ENCODE measurements around the gene LRG1. TPM values are rescaled to one million over a fixed set of nuclear protein-coding genes. Genes with fewer than 3 reads are reported as not detected.

The LRG1 gene
- polyA plus RNA-seq, 1 donor (not counting 4 experiments of a cell fraction or from before 2014, with no cell fraction given), result 1.2 TPM

DNA sequence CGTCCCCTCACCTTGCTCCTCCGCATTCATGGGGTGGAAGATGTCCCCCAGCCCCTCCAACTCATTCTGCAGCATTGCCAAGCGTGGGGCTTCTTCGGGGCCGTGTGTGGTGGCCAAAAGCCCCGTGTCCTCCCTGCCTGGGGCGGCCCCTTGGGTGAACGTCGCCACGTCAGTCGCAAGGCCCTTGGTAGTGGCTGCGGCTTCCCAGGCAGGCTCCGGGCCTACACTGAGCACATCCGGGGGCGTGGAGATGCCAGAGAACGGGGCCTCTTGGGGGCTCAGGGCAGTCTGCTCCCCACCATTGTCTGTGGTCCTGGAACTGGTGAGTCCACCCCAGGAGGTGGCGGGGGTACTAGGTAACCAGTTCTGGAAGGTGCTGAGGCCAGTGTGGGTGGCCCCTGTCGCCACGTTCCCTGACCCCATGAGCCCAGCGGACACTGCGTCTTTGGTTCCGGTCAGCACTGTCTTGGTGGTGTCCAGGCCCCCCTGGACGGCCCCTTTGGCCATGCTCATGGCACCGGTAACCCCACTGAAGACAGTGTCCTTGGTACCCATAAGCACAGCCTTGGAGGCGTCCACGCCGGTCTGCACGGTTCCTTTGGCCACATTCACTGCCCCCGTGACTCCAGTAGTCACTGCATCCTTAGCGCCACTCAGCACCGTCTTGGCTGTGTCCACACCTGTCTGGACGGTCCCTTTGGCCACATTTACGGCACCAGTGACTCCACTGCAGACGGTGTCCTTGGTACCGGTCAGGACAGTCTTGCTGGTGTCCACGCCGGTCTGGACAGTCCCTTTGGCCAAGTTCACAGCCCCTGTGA, 29.2 kb downstream of the LRG1 start:
- Histone ChIP-seq H3K4me2 (ENCODE audit: control insufficient read depth, extremely low read depth, insufficient read depth, low read depth, low read length) (no peak overlapping the region), H3K27ac (ENCODE audit: control insufficient read depth, insufficient read depth, low read length) (no peak overlapping the region), H3K27me3 (ENCODE audit: control insufficient read depth, extremely low read depth, insufficient read depth, low read length) (no peaks in the 10 kb centered on the region), H4K20me1 (ENCODE audit: control insufficient read depth, extremely low read depth, insufficient read depth, low read length) (no peaks in the 10 kb centered on the region), H3K9me1 (ENCODE audit: control insufficient read depth, extremely low read depth, insufficient read depth, low read length) (peaks cover 2% of the 10 kb centered on the region), H3K36me3 (ENCODE audit: control insufficient read depth in 2 of 2, extremely low read depth in 1 of 2, insufficient read depth in 2 of 2, low read length in 2 of 2) (peaks cover 0 to 2% of the 10 kb centered on the region in 2 experiments), H3K4me1 (ENCODE audit: control insufficient read depth, extremely low read depth, insufficient read depth, low read length) (peaks cover 8% of the 10 kb centered on the region), H3K9me3 (ENCODE audit: control insufficient read depth, low read depth, low read length) (no peaks in the 10 kb centered on the region), H3K9ac (ENCODE audit: control insufficient read depth, extremely low read depth, insufficient read depth, low read length) (no peak overlapping the region), H2AFZ (ENCODE audit: control insufficient read depth, low read length) (no peak overlapping the region), H3K4me3 (ENCODE audit: control insufficient read depth in 2 of 3, extremely low read depth in 1 of 3, insufficient read depth in 2 of 3, low read depth in 1 of 3, low read length in 3 of 3) (no peak overlapping the region), H3K79me2 (ENCODE audit: control insufficient read depth, insufficient read depth, low read length) (no peaks in the 10 kb centered on the region)
- DNase-seq (ENCODE audit: low read depth, low spot score) (no peak), FAIRE-seq (no peak)
- no peak for TF ChIP-seq EZH2 (IDR thresholded peaks at IDR 0.05; ENCODE audit: low read length)
- TF ChIP-seq, protein P1, sequence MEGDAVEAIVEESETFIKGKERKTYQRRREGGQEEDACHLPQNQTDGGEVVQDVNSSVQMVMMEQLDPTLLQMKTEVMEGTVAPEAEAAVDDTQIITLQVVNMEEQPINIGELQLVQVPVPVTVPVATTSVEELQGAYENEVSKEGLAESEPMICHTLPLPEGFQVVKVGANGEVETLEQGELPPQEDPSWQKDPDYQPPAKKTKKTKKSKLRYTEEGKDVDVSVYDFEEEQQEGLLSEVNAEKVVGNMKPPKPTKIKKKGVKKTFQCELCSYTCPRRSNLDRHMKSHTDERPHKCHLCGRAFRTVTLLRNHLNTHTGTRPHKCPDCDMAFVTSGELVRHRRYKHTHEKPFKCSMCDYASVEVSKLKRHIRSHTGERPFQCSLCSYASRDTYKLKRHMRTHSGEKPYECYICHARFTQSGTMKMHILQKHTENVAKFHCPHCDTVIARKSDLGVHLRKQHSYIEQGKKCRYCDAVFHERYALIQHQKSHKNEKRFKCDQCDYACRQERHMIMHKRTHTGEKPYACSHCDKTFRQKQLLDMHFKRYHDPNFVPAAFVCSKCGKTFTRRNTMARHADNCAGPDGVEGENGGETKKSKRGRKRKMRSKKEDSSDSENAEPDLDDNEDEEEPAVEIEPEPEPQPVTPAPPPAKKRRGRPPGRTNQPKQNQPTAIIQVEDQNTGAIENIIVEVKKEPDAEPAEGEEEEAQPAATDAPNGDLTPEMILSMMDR (optimal IDR thresholded peaks at IDR 0.05 in 1 of 3, IDR thresholded peaks at IDR 0.05 in 1 of 3, conservative IDR thresholded peaks at IDR 0.05 in 1 of 3; ENCODE audit: extremely low read depth in 1 of 3, insufficient read depth in 2 of 3, low read length in 3 of 3), result no peak
- dilution Hi-C loops (cut with MboI; ENCODE audit: extremely low pct_ligation_motif_present, low sequenced_read_pairs), result no loop called here

DNA sequence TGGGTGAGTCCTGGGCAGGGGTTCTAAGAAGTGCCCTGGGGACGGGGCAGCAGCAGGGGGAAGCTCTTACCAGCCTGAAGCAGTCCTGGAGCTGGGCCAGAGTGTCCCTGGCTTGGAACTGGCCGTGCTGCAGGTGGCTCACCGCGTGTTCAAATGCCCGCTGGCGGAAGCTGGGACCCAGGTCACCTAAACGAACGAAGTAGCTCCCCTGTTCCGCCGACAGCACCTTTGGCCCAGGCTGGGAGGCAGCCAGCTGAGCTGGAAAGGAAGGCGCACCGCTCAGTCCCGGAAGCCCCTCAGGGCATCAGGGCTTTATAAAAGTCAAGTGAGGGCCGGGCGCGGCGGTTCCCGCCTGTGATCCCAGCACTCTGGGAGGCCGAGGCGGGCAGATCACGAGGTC, 31.1 kb downstream of the LRG1 start:
- H2AFZ ChIP-seq (ENCODE audit: control insufficient read depth, low read length), result no peak overlapping the region
- no peak overlapping the region for H3K4me2 ChIP-seq (ENCODE audit: control insufficient read depth, extremely low read depth, insufficient read depth, low read depth, low read length)
- DNase-seq (ENCODE audit: low read depth, low spot score) (no peak), FAIRE-seq (no peak)
- H3K27ac ChIP-seq (ENCODE audit: control insufficient read depth, insufficient read depth, low read length), result no peak overlapping the region
- H3K4me3 ChIP-seq (ENCODE audit: control insufficient read depth in 2 of 3, extremely low read depth in 1 of 3, insufficient read depth in 2 of 3, low read depth in 1 of 3, low read length in 3 of 3), result no peak overlapping the region
- no peaks in the 10 kb centered on the region for H3K9me3 ChIP-seq (ENCODE audit: control insufficient read depth, low read depth, low read length)
- H3K4me1 ChIP-seq (ENCODE audit: control insufficient read depth, extremely low read depth, insufficient read depth, low read length), result peaks cover 8% of the 10 kb centered on the region
- dilution Hi-C loops (cut with MboI; ENCODE audit: extremely low pct_ligation_motif_present, low sequenced_read_pairs), result no loop called here
- H3K79me2 ChIP-seq (ENCODE audit: control insufficient read depth, insufficient read depth, low read length), result no peaks in the 10 kb centered on the region
- no peaks in the 10 kb centered on the region for H3K27me3 ChIP-seq (ENCODE audit: control insufficient read depth, extremely low read depth, insufficient read depth, low read length)
- TF ChIP-seq, protein P1 (optimal IDR thresholded peaks at IDR 0.05 in 1 of 3, IDR thresholded peaks at IDR 0.05 in 1 of 3, conservative IDR thresholded peaks at IDR 0.05 in 1 of 3; ENCODE audit: extremely low read depth in 1 of 3, insufficient read depth in 2 of 3, low read length in 3 of 3), result no peak
- no peak for TF ChIP-seq EZH2 (IDR thresholded peaks at IDR 0.05; ENCODE audit: low read length)
- no peaks in the 10 kb centered on the region for H4K20me1 ChIP-seq (ENCODE audit: control insufficient read depth, extremely low read depth, insufficient read depth, low read length)
- no peak overlapping the region for H3K9ac ChIP-seq (ENCODE audit: control insufficient read depth, extremely low read depth, insufficient read depth, low read length)
- H3K36me3 ChIP-seq (ENCODE audit: control insufficient read depth in 2 of 2, extremely low read depth in 1 of 2, insufficient read depth in 2 of 2, low read length in 2 of 2), result peaks cover 2 to 11% of the 10 kb centered on the region in 2 experiments
- peaks cover 2% of the 10 kb centered on the region for H3K9me1 ChIP-seq (ENCODE audit: control insufficient read depth, extremely low read depth, insufficient read depth, low read length)
